Activated effector memory CD4-positive, alpha-beta T cell treated with anti-CD3 and anti-CD28 coated beads, Interleukin-2, amount 50 U/mL, for 16 hours (primary cell): ENCODE measurements around the gene IKZF1.
"Not testable (repeated sequence)": the region's sequence is repeated elsewhere in the genome, so short reads cannot be mapped to it uniquely, and the experiment has no call there.

Experiments used
- DNase-seq: peaks from one replicate; pipeline ENCODE4 v3.0.0-alpha.2; 2020

Gene IKZF1

GRCh38 chr7:50335230-50335794, 30.8 kb downstream of the IKZF1 start:
- DNase-seq = no peak

- peak; percentile 93 for DNase-seq
These were observed 31.6 kb downstream of the IKZF1 start for GRCh38 chr7:50335795-50336754.

DNA sequence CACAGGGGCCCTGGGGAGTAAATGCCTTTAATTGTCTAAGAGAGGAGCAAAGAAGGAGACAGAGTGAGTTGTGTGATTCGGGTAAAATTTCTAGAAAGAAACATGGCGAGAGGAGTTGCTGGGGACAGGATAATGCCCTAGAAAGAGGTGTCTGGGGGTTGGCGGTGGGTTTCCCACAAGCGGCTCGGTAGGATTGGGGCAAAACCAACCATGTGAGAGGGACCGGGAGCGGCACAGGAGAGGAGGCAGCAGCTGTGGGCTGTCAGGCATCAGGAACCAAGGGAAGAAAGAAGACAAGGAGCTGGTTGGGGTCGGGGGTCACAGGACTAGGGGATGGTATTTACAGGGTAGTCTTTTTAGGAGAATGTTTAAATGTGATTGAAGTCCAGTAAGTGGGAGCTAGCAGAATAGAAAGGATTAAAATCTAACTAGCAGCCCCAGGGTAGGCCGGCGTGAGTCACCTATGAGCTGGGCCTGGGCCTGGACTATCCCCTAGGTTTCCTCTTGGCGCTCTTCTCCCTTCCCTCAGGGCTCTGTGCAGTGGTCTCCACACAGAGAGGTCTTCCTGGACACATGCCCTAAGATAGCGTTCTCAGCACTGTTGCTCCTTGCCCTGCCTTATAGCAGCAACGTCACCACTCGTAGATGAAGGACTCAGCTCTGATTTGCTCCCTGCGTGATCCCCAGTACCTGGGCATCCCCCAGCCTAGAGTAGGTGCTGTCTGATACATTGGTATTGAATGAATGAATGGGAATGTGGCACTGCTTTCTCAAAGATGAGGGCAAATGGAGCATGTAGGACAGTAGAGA, 32.6 kb downstream of the IKZF1 start:
- no peak for DNase-seq

- not testable (repeated sequence) for DNase-seq
These were observed 35.0 kb downstream of the IKZF1 start for GRCh38 chr7:50339472-50339871.

DNA sequence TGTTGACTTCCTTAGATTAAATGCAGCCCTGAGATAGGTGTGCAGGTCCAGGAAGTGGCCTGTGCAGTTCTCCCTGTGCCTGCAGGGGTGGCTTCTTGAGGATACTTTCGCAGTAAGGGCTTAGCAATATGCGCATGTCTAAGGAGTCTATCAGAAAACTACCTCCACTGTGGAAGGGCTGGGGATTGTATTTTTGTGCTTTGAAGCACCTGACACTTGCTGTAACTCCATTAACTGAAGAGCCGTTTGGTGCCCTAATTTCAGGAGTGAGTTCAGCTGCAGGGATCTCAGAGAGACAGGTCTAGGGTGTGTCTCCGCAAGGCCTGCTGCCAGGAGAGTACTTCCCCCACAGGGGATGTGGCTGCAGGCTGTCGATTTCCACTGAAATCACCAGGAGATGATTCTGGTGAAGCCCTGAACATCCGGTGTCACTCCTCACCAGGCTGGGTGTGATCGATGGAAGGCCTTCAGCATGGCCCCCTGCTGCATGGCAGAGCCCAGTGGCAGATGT, 35.5 kb downstream of the IKZF1 start:
- peak; percentile 85 for DNase-seq

DNA sequence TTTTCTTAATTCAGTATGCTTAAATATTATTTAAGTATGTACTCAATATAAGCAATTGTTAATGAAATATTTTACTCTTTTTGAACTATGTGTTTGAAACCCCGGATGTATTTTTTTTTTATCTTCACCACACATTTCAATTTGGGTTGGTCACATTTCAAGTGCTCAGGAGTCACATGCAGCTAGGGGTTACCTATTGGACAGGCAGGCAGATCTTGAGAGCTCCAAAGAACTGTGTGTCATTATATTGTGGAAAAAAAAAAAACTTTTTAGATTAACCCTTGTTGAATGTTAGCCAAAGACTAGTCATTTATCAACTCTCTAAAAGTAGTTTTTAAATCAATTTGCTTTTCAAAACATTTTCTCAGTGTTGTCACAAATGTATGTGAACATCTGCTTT, 37.2 kb downstream of the IKZF1 start:
- no peak for DNase-seq

- DNase-seq = peak; percentile 86
These were observed 38.1 kb downstream of the IKZF1 start for GRCh38 chr7:50342616-50343114.

- no peak for DNase-seq
These were observed 42.3 kb downstream of the IKZF1 start for GRCh38 chr7:50346545-50347497.

GRCh38 chr7:50347693-50348092, 43.2 kb downstream of the IKZF1 start:
- no peak for DNase-seq

DNA sequence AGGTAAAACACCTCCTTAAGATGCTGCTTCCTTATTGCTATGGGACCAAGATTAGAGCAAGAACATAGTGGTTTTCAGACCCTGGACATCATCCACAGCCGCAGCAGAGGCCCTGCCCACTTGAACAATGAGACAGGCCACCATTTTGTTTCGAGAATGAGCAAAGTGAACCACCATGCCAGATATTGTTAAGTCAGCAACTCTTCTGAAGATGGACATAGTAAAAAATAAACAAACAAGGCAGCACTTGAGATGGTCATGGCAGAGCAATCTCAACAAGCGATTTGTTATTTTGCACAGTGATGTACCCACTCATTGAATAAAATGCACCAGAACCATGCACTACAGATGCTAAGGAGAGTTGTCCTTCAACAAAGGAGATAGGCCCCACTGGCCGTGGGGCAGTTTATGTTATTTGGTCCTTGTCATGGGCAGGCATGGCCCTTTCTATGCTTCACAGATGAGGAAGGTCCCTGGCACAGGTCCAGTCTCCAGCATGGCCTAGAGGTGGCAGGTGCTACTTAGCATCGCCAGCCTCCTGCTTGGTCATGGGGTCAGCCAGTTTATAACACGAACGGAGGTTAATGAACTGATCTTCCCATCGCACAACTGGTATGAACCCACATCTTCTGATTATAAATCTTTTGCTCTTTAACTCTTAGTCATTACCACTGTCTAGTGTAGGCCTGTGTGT, 44.1 kb downstream of the IKZF1 start:
- no peak for DNase-seq

DNA sequence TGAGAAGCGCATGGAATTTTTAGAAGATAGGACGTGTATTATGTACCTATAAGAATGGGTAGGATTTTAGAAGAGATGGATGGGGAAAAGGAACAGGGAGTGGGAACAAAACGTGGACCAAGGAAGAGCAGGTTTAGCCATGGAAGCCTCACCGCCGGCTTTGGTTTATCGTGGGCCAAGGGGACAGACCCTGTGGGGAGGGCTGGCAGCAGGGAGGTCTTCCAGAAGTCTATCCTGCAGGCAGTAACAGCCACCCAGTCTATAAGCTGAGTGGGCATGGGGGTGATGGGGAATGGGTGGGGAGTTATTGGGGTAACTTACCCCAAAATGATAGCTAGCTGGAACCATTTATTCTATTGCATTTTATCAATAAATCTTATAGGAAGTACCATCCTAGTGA, 44.9 kb downstream of the IKZF1 start:
- DNase-seq = no peak

DNA sequence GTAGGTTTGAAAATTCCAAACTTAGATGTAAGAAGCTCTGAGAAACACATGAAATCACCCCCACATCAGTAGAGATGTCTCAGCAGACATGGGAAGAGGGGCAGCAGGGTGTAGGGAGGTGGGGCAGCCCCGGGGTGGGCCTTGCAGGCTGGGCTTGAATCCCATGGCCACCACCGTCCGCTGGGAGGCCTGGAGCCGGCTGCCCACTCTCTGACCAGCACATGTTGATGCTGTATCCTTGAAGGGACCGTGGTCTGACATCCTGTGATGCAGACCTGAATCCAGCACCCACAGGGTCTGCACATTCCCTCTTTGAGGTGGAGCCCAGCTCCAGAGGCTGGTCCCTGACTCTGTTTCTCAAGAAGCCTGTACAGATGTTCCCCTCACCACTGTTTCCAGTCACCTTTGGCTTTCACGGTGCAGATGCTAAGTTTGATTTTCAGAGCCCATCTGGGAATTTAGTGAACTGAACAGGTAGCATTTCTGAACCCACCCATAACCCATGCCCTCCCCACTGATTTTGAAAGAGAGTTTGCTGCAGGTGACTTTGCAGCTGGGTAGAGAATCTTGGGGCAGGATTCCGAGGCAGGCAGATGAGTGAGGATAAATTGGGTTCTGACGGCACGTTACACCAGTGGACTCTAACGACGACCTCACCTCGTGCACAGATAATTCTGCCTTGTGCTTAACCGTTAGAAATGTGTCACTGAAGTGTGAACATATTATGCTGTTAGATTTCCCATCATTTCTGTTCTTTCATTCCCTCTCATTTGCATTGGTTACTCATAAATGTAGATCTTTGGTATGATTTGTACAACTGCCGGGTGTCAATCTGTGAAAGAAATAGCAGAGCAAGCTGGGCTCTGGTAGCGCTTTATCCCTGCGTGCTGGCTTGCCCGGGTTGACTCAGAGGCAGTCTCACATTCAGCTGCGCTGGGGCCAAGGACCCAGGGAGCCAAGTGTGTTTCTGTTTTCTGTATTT, 45.7 kb downstream of the IKZF1 start:
- peak; percentile 92 for DNase-seq

- DNase-seq = no peak
These were observed 46.8 kb downstream of the IKZF1 start for GRCh38 chr7:50351267-50351666.

DNA sequence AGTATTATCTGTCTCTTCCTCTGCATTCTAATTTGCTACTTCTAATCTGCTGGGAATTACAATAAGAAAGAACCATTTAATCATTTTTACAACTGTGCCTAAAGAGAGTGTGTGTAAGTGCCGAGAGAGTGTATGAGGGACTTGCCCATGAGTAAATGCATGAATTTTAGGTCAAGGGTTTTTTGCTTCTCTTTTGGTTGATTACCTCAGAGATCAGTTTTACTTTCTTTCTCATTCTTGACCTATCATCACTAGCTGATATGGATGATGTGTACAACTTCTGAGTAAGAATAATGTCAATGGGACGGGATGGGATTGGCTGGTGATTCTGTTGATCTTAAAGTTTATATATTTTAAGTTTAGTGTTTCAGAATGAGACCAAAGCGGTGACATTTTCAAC, 47.8 kb downstream of the IKZF1 start:
- no peak for DNase-seq

GRCh38 chr7:50352751-50353150, 48.2 kb downstream of the IKZF1 start:
- no peak for DNase-seq

- no peak for DNase-seq
These were observed 48.7 kb downstream of the IKZF1 start for GRCh38 chr7:50353201-50353600.

DNA sequence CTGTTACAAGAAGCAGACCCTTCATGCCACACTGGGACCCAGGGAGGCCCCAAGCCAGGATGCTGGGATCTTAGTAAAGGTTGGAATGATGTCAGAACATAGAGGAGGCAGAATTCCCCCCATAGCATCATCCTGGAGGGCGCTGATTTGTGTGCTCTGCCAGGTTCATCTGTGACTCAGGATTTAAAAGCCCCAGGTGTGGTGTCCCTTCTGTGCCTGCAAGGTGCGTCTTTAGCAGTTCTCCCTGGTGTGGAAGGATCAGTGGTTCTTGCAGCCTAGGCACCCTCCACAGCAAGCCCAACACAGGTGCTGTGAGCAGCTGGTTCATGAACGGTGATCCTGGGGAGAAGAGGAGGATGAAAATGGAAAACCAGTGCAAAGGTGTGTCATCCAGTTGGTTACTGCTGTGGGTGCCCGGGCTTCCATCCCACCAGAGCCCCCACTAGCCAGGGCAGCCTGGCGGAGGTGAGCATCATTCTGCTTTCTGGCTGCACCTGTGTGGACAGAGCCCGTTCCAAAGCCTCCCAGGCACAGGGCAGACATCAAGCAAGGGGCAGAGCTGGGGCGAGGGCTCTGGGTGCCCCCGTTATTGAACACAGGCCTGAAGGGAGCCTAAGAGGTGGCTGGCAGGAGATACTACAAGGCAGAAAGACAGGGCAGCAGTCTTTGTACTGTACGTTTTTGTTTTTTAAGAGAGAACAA, 49.5 kb downstream of the IKZF1 start:
- DNase-seq = no peak

DNA sequence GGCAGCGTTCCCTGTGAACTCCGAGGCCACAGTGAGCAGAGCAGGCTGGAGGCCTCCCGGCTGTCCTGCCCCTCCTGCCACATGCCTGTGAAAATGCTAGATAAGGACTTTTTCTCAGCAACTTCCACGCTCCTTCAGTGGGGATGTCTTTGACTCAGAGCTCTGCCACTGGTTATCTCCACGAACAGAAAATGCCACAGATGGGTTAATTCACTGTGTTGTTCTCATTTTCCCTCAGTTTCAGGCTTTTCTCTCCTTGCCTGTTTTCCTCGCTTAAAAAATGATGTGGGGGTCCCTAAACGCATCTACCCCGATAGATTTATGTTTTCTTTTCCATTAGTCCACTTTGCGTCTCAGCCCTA, 51.3 kb downstream of the IKZF1 start:
- no peak for DNase-seq

GRCh38 chr7:50356212-50356944, 51.9 kb downstream of the IKZF1 start:
- DNase-seq = no peak
